AG04450 (cell line): ENCODE results near the gene KRT86. TPM values are rescaled to one million over a fixed set of nuclear protein-coding genes. Genes with fewer than 3 reads are reported as not detected.

ENCODE experiments used
- CTCF ChIA-PET: fragments of 300-600, 350-600 bp; formaldehyde crosslinking; extraction: SDS; loops from one replicate; lab custom pipeline; 2022; ENCODE audit warnings: antibody characterized with exemption, inconsistent platforms; lab: Charles Lee
- POLR2A ChIA-PET: fragments of 350-600 bp; formaldehyde crosslinking; extraction: SDS; loops from one replicate; lab custom pipeline; 2021; ENCODE audit warnings: antibody characterized with exemption, inconsistent platforms; lab: Yijun Ruan, JAX
- DNase-seq: peaks from one replicate; pipeline ENCODE4 v3.0.0-alpha.2; 2011; ENCODE audit warnings: low read depth, low spot score
- H3K27ac ChIP-seq: one replicate; pipeline ENCODE4 v1.5.1; 2012; ENCODE audit warnings: low read depth, low read length, control low read depth
- H3K27me3 ChIP-seq: one replicate; pipeline ENCODE4 v1.6.0; 2012; ENCODE audit warnings: low read length; ENCODE audit not compliant: control insufficient read depth, insufficient read depth
- H3K4me3 ChIP-seq: 2 replicates; pipeline ENCODE4 v1.5.1; 2011; ENCODE audit warnings: mild to moderate bottlenecking, low read depth, low read length, control low read depth
- H3K9me3 ChIP-seq: 2 replicates; pipeline ENCODE4 v1.5.1; 2012; ENCODE audit warnings: low read length; ENCODE audit not compliant: control insufficient read depth, insufficient read depth
- polyA plus RNA-seq: library from polyadenylated mRNA; depleted of rRNA; stranded (reverse); fragments of >200 nt; gene quantifications from 2 replicates; pipeline ENCODE4 v1.2.3, GENCODE V29; 2011; rRNA removed
- TF ChIP-seq, protein P1 (sequence below): IDR thresholded peaks from 2 replicates; pipeline ENCODE4 v1.5.1; 2011; ENCODE audit warnings: low read depth, low read length, control low read depth, inconsistent platforms

Gene KRT86
- polyA plus RNA-seq, 1 experiment, result 0.04 TPM

DNA sequence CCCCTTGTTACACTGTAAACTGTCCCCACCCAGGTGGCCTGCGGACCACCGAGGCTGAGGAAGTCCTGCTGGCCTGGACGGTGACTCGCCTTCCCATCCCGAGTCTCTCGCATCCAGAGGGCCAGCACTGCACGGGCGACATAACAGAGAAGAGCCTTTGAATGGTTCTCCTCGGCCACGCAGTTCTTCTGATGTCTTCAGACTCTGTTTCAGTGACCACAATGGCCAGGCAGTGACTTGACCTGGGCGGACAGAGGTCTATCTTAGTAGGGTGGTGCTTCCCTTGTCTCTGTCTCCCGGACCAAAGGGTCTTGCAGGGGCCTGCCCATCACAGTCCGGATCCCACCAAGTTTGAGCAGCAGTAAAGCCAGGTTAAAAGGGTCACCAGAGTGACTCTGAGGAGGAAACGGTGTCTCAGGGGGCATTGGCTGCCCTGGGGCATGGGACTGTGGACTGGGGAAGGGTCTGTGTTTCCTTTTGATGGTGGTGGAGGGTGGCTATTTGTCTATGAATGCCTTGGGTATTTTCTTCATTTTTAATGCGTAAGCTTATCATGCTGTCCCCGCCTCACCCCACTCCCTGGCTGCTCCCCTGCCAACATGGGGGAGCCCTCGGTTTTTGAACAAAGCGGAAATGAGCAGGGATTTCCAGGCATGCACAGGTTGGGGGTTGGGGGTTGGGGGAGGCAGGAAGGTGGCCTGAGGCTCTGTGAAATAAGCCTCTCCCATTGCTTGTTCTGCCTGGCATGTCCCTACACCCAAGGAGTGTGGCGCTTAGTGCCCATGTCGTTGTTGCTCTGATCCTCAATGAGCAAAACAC lies 82.5 kb downstream of the KRT86 start:
- DNase-seq, result no peak
- TF ChIP-seq, protein P1, sequence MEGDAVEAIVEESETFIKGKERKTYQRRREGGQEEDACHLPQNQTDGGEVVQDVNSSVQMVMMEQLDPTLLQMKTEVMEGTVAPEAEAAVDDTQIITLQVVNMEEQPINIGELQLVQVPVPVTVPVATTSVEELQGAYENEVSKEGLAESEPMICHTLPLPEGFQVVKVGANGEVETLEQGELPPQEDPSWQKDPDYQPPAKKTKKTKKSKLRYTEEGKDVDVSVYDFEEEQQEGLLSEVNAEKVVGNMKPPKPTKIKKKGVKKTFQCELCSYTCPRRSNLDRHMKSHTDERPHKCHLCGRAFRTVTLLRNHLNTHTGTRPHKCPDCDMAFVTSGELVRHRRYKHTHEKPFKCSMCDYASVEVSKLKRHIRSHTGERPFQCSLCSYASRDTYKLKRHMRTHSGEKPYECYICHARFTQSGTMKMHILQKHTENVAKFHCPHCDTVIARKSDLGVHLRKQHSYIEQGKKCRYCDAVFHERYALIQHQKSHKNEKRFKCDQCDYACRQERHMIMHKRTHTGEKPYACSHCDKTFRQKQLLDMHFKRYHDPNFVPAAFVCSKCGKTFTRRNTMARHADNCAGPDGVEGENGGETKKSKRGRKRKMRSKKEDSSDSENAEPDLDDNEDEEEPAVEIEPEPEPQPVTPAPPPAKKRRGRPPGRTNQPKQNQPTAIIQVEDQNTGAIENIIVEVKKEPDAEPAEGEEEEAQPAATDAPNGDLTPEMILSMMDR, result no peak
- CTCF ChIA-PET, result interaction anchor here (1.0 kb wide), 1 partner anchor 16 kb away, joined by 3 read pairs; no protein-coding TSS in a partner anchor
- Histone ChIP-seq H3K4me3 (no peak overlapping the region), H3K9me3 (no peaks in the 10 kb centered on the region), H3K27ac (no peak overlapping the region), H3K27me3 (peaks cover 22% of the 10 kb centered on the region)
- POLR2A ChIA-PET, result no interaction called here

Other genes starting within 250 kb of the KRT86 start
- 4.4 and 6.9 TPM in 2 replicates for gene NR4A1, start 223.2 kb upstream of the KRT86 start, polyA plus RNA-seq
- 97.3 and 112 TPM in 2 replicates for gene ATG101, start 204.7 kb upstream of the KRT86 start, polyA plus RNA-seq
- not detected in 2 replicates for gene SMIM41, start 194.9 kb upstream of the KRT86 start, polyA plus RNA-seq
- gene KRT80, start 82.6 kb upstream of the KRT86 start, polyA plus RNA-seq, result 2.1 and 2.3 TPM in 2 replicates
- gene KRT7, start 41.4 kb upstream of the KRT86 start, polyA plus RNA-seq, result 1.0 and 4.6 TPM in 2 replicates
- 0.24 and 2.3 TPM in 2 replicates for gene KRT81, start 16.9 kb downstream of the KRT86 start, polyA plus RNA-seq
- 0.04 TPM in 1 of 2 replicates, not detected in the other for gene KRT83, start 46.8 kb downstream of the KRT86 start, polyA plus RNA-seq
- not detected in 2 replicates for gene KRT85, start 92.8 kb downstream of the KRT86 start, polyA plus RNA-seq
- not detected in 2 replicates for gene KRT84, start 111.0 kb downstream of the KRT86 start, polyA plus RNA-seq
- gene KRT82, start 131.7 kb downstream of the KRT86 start, polyA plus RNA-seq, result not detected in 2 replicates
- gene KRT75, start 159.7 kb downstream of the KRT86 start, polyA plus RNA-seq, result not detected in 2 replicates
- not detected in 2 replicates for gene KRT6B, start 177.5 kb downstream of the KRT86 start, polyA plus RNA-seq
- not detected in 2 replicates for gene KRT6C, start 199.2 kb downstream of the KRT86 start, polyA plus RNA-seq
- gene KRT6A, start 218.6 kb downstream of the KRT86 start, polyA plus RNA-seq, result not detected in 2 replicates
- 0.31 TPM in 1 of 2 replicates, not detected in the other for gene KRT5, start 245.7 kb downstream of the KRT86 start, polyA plus RNA-seq